ENCODE data around the gene DOCK9.
"Not testable (repeated sequence)": the region's sequence is repeated elsewhere in the genome, so short reads cannot be mapped to it uniquely, and the experiment has no call there.

The DOCK9 gene

DNA sequence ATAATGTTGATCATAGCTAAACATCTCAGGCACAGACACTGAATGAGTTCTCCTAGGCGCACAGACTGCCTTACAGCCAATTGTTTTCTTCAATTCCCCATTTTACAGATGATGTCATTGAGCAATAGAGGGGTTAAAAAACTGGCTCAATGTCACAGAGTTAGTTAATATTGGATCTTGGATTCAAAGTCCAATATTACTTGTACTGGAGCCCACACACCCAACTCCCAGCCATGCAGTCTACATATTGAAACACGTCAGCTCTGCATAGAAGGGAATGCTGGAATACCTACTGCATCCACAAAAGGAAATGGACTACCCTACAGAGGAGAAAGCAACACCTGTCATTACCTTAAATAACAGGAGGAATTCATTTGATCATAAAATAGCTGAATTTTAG lies 149.2 kb downstream of the DOCK9 start:
- in situ Hi-C loops (cut with MboI; ENCODE audit: low sequenced_read_pairs) = loop anchor here (25.0 kb wide), 1 partner anchor 966 kb away; no protein-coding TSS in a partner anchor

- in situ Hi-C loops (cut with MboI; ENCODE audit: low sequenced_read_pairs) = loop anchor here (25.0 kb wide), 1 partner anchor 965 kb away; no protein-coding TSS in a partner anchor
Observed at GRCh38 chr13:98827449-98827848, 150.4 kb downstream of the DOCK9 start.

DNA sequence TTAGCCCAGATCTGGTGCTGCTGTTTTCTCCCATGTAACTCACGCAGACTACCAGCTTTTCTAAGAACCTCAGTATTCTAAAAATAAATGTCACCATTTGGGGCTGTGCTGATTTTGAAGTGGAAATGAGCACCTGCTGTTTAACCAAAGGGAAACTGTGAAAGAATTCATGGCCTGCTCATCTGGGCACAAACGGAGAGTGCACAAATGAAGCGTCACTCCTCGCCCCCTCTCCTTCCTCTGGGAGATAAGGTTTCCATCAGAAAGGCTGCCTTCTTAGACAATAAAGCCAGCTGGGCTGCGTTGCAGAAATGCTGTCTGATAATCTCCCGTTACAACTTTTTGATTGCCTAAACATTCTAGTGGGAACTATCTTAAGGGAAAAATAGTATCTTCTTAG lies 151.7 kb downstream of the DOCK9 start:
- in situ Hi-C loops (cut with MboI; ENCODE audit: low sequenced_read_pairs) = loop anchor here (25.0 kb wide), 1 partner anchor 964 kb away; no protein-coding TSS in a partner anchor

DNA sequence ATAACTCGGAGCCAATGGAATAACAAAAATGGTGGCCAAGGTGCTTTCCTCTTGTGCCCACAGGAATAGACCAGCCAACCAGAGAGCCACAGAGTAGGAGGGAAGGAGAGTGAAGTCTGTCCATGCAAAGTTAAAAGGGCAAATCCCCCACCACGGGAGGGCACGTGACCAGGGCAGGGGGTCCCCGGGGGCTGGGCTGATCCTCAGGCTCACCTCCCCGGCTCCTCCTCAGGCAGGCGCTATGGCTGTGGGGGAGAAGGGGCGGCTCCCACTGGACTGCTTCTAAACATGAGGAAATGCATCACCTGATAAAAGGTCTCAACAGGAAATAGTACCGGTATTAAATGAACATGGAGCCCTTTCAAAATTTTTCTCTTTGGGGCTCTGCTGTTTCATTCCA lies 152.2 kb downstream of the DOCK9 start:
- in situ Hi-C loops (cut with MboI; ENCODE audit: low sequenced_read_pairs) = loop anchor here (25.0 kb wide), 1 partner anchor 963 kb away; no protein-coding TSS in a partner anchor

DNA sequence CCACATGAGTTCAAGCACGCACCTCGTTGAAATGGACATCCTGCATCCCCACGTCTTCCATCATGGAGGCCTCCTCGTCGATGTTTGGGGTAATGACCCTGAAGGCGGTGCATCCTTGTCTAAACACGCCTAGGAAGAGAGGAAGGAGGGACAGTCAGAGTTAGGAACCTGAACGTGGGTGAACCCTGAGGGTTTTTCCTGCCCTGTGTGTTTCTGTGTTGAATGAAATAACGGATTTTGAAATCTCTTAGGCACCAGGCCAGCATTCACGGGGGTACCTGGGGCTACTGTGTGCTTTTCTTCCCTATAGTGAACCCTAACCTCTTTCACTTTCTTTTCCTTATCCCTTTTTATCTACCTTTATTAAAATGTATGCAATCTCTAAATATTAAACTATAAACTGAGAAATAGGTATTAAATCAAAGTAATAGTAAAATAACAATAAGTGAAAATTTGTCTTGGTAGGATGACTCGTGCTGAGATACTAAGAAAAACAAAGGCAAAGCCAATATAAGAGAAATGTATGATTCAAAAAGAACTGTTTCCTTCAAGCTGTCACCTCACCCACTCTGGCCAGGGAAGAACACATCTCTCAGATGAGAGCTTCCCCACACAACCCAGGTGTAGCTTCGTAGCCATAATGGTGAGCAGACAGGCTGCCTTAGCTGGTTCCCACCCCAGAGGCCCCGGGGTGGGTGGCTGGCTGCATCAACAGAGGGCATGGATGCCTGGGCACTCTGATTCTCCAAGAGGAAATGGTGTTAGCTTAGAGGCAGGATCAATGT lies 153.3 kb downstream of the DOCK9 start:
- in situ Hi-C loops (cut with MboI; ENCODE audit: low sequenced_read_pairs) = loop anchor here (25.0 kb wide), 1 partner anchor 962 kb away; no protein-coding TSS in a partner anchor

- in situ Hi-C loops (cut with MboI; ENCODE audit: low sequenced_read_pairs) = no loop called here
Observed at GRCh38 chr13:98823442-98823841, 154.4 kb downstream of the DOCK9 start.

GRCh38 chr13:98822225-98822606 lies 155.6 kb downstream of the DOCK9 start:
- in situ Hi-C loops (cut with MboI; ENCODE audit: low sequenced_read_pairs) = no loop called here

- in situ Hi-C loops (cut with MboI; ENCODE audit: low sequenced_read_pairs) = no loop called here
Observed at GRCh38 chr13:98821372-98822224, 156.3 kb downstream of the DOCK9 start.

- in situ Hi-C loops (cut with MboI; ENCODE audit: low sequenced_read_pairs) = no loop called here
Observed at GRCh38 chr13:98820744-98821371, 157.0 kb downstream of the DOCK9 start.

DNA sequence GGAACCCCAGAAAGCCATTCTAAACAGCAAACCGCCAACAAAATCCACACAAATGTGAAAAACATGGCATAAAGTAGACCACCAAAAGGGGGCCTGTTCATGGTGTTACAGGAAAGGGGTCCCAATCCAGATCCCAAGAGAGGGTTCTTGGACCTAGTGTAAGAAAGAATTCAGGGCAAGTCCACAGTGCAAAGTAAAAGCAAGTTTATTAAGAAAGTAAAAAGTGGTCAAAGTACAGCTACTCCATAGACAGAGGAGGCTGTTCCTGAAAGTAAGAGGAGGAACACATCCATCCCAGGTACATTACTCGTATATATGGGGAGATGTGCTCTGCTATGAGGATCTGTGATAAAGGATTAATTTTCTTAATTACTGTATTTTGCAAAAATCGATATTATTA lies 157.6 kb downstream of the DOCK9 start:
- in situ Hi-C loops (cut with MboI; ENCODE audit: low sequenced_read_pairs) = no loop called here

DNA sequence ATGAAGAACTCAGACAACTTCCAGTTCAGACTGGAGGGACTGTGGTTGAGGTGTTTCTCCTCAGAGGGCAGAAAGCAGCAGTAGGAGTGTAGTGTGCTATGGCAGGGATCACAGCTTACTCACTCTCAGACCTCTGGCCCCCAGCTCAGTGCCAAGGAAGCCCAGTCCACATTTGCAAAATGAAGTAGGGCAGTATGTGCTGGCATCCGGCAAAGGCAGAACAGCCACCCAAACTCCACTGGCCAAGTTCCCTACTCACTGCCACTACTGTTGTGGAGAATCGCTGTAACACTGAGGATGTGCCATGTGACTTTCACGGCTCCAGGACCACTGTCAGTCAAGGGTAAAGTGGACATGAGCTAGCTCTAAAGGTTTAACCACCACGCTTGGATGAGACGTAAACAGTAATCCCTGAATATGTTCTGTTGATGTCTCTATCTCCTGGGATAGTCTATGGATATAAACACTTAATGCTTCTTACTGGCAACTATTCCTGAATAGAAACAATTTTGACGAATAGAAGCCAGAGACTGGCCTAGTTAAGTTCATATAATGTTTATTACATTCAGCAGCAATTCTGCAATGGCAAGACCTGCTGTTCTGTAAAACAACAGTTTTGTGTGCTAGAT lies 158.4 kb downstream of the DOCK9 start:
- in situ Hi-C loops (cut with MboI; ENCODE audit: low sequenced_read_pairs) = no loop called here

- in situ Hi-C loops (cut with MboI; ENCODE audit: low sequenced_read_pairs) = no loop called here
Observed at GRCh38 chr13:98816406-98816805, 161.5 kb downstream of the DOCK9 start.

DNA sequence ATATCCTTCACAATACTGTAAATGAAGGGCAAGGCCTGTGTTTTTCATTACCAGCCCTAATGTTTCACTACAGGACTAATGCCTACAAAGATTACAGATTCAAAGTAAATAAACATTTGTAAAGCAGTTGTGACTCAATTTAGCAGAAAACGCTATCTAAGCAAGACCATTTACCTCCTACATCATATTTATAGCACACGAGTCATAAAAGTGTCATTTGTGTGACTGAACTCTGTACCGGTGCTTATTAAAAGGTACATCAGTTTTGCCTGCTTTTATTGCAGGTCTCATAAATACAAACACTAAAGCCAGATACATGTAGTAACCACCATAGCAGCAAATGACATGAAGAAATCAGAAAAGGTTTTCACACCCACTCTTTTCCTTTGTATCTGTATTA lies 163.9 kb downstream of the DOCK9 start:
- in situ Hi-C loops (cut with MboI; ENCODE audit: low sequenced_read_pairs) = no loop called here

GRCh38 chr13:98812186-98812790 lies 165.6 kb downstream of the DOCK9 start:
- in situ Hi-C loops (cut with MboI; ENCODE audit: low sequenced_read_pairs) = not testable (repeated sequence)

- in situ Hi-C loops (cut with MboI; ENCODE audit: low sequenced_read_pairs) = no loop called here
Observed at GRCh38 chr13:98810746-98811145, 167.1 kb downstream of the DOCK9 start.

DNA sequence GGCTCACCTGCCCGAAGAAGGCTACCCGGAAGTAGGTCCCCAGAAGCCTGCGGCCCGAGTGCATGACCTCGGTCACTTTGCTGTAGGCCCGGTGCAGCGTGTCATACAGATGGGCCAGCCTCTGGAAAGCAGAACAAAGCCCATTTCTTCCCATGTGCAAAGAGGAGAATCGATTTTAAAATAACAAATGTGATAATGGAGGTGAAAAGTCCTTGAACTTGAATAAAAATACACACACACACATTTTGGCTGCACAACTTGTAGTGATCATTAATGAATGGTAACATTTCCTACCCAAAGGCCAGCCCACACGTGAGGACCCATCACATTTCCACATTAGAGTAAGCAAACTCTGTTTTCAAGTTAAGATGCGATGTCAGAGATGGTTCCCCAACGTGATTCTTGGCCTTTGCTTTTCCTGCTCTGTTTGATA lies 168.5 kb downstream of the DOCK9 start:
- in situ Hi-C loops (cut with MboI; ENCODE audit: low sequenced_read_pairs) = no loop called here

DNA sequence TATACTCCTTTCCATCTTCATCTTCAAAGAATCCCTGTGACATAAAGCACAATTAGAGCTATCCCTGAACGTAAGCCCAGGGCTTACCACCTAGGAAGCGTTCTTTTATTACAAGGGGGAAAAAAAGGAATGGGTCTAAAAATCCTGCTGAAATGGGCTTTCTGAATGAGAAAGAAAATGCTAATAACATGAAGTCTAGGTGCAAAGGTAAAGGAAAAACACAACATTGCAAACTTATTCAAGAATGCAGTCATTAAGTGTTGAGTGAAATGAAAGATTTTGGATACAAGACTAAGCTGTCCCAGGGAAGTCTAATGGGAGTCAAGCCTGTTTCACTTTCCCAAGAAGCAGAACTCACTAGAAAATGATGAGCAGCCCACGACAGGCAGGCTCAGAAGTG lies 170.1 kb downstream of the DOCK9 start:
- in situ Hi-C loops (cut with MboI; ENCODE audit: low sequenced_read_pairs) = no loop called here

DNA sequence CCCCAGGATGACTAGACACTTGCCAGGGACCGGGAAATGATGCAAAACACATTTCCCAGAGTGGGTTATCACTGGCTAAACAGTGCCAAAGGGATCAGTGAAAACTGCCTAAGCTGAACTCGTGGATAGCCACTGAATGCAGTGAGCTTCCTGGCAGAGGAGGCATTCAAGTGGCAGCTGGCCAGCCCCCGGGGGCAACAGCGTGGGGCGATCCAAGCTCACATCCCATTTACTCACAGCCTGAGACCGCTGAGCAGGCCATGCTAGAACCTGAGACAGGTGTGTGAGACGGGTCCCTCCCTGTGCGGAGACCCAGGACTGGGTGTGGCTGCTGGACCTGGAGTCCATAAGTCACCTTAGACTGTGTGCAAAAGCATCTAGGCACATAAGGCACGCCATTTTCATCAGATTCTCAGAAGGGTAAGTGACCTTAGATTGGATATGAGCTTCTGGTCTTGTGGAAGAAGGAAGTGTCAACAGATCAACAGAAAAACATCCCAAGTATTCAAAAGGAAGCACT lies 173.5 kb downstream of the DOCK9 start:
- in situ Hi-C loops (cut with MboI; ENCODE audit: low sequenced_read_pairs) = no loop called here

GRCh38 chr13:98803921-98804320 lies 173.9 kb downstream of the DOCK9 start:
- in situ Hi-C loops (cut with MboI; ENCODE audit: low sequenced_read_pairs) = no loop called here

DNA sequence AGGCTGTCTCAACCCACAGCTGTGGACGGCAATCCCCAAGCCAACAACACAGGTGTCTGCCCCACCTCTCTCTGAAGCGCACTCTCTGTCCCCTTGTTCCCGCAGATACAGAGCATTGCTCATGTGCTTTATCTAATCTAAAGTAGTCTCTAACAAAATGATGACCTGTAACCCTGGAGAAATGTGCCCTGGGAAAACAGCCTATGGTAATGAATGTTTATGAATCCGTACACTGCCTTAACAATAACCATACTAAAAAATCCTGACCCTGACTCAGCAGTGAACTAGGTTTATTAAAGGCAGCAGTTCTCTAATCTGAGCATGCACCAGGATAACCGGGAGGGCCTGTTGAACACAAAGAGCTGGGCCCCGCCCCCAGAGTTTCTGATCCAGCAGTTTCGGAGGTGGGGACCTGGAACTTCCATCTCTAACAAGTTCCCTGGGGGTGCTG lies 174.7 kb downstream of the DOCK9 start:
- in situ Hi-C loops (cut with MboI; ENCODE audit: low sequenced_read_pairs) = no loop called here

Data from HL-60/S4 (cell line).